OCI-LY1 (cell line): ENCODE measurements around the gene TMEM132C.

ENCODE experiments used
- H2AFZ ChIP-seq: fragments of 200-600 bp; sonication (generic), shearing (Covaris generic); 2 replicates; pipeline ENCODE4 v1.6.0; 2014; ENCODE audit warnings: antibody characterized with exemption, mild to moderate bottlenecking, low read length
- H3F3A ChIP-seq: fragments of 200-600 bp; sonication (generic), shearing (Covaris generic); 2 replicates; pipeline ENCODE4 v1.6.0; 2014; ENCODE audit warnings: mild to moderate bottlenecking, antibody characterized with exemption, low read length, moderate library complexity; ENCODE audit not compliant: insufficient read depth
- H3K27ac ChIP-seq: fragments of 200-600 bp; sonication (generic); 2 replicates; pipeline ENCODE4 v1.5.1; 2014; ENCODE audit warnings: low read length, mixed run types, mild to moderate bottlenecking, low read depth; ENCODE audit not compliant: poor library complexity, severe bottlenecking
- H3K27me3 ChIP-seq: fragments of 200-600 bp; sonication (generic); 2 replicates; pipeline ENCODE4 v1.6.0; 2014; ENCODE audit warnings: antibody characterized with exemption, mild to moderate bottlenecking, low read length, moderate library complexity; ENCODE audit not compliant: insufficient read depth
- H3K36me3 ChIP-seq: fragments of 200-600 bp; sonication (generic); 2 replicates; pipeline ENCODE4 v1.6.1; 2014; ENCODE audit warnings: mild to moderate bottlenecking, antibody characterized with exemption, low read length, moderate library complexity, mixed read lengths; ENCODE audit not compliant: insufficient read depth
- H3K4me1 ChIP-seq: fragments of 200-600 bp; sonication (generic); 2 replicates; pipeline ENCODE4 v1.5.1; 2014; ENCODE audit warnings: mild to moderate bottlenecking, low read length, moderate library complexity; ENCODE audit not compliant: insufficient read depth, severe bottlenecking
- H3K4me2 ChIP-seq: fragments of 200-600 bp; sonication (generic), shearing (Covaris generic); 2 replicates; pipeline ENCODE4 v1.6.1; 2014; ENCODE audit warnings: low read length
- H3K4me3 ChIP-seq: fragments of 200-600 bp; sonication (generic); 2 replicates; pipeline ENCODE4 v1.5.1; 2014; ENCODE audit warnings: low read length, low read depth, mild to moderate bottlenecking, mixed read lengths; ENCODE audit not compliant: poor library complexity, severe bottlenecking
- H3K79me2 ChIP-seq: fragments of 200-600 bp; shearing (Covaris generic); 2 replicates; pipeline ENCODE4 v1.6.1; 2016; ENCODE audit warnings: mixed run types, low read length, mixed read lengths; ENCODE audit not compliant: insufficient read depth
- H3K9ac ChIP-seq: fragments of 200-600 bp; sonication (generic), shearing (Covaris generic); 2 replicates; pipeline ENCODE4 v1.6.1; 2014; ENCODE audit warnings: mild to moderate bottlenecking, low read length, mixed read lengths
- H3K9me2 ChIP-seq: fragments of 200-600 bp; sonication (generic), shearing (Covaris generic); 2 replicates; pipeline ENCODE4 v1.6.1; 2014; ENCODE audit warnings: low read depth, mild to moderate bottlenecking, low read length, mixed read lengths
- H3K9me3 ChIP-seq: fragments of 200-600 bp; shearing (Covaris generic); 2 replicates; pipeline ENCODE4 v1.6.1; 2014; ENCODE audit warnings: low read length, mixed read lengths
- H4K20me1 ChIP-seq: fragments of 200-600 bp; sonication (generic), shearing (Covaris generic); 2 replicates; pipeline ENCODE4 v1.6.0; 2016; ENCODE audit warnings: mild to moderate bottlenecking, low read length; ENCODE audit not compliant: insufficient read depth
- EZH2 ChIP-seq: fragments of 200-600 bp; sonication (generic), shearing (Covaris generic); IDR thresholded peaks from 2 replicates; pipeline ENCODE4 v1.8.0; 2017; ENCODE audit warnings: borderline replicate concordance, mixed run types, mild to moderate bottlenecking, antibody characterized with exemption, low read length, moderate library complexity, mixed read lengths
- TF ChIP-seq, protein P1 (sequence below): fragments of 200-600 bp; sonication (generic), shearing (Covaris generic); IDR thresholded peaks from 2 replicates; pipeline ENCODE4 v1.5.1; 2017; ENCODE audit warnings: mild to moderate bottlenecking, antibody characterized with exemption, low read length, moderate library complexity, mixed read lengths

Gene TMEM132C

DNA sequence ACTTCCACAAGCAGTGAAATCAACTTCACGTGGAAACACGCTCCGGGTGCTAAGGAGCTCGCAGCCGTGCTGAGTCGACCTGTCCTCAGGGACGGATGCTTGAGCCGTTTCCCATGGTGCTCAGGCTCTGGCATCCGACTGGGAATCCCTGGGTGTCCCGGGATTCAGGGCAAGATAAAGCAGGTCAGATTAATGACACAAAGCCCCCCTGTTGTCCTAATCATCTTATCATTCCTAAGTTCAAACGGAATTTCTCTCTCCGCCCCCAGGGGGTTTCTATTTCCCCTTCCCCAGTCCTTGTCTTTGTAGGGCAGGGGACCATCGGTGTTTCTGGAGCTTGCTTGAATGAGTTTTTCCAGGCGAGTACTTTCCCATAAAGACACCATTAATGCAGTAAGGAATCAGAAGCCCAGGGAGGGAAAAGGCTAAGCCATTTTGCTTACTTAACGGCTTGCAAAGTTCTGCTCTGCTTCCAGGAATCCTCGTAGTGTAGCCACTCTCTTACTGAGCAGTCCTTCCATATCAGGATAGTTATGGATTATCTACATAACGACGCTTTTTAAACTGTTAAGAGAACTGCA, 116.5 kb downstream of the TMEM132C start:
- no peaks in the 10 kb centered on the region for H3K9me3 ChIP-seq
- H4K20me1 ChIP-seq = no peaks in the 10 kb centered on the region
- H3K9ac ChIP-seq = no peak overlapping the region
- no peaks in the 10 kb centered on the region for H3K4me1 ChIP-seq
- TF ChIP-seq EZH2 = no peak
- TF ChIP-seq, protein P1, sequence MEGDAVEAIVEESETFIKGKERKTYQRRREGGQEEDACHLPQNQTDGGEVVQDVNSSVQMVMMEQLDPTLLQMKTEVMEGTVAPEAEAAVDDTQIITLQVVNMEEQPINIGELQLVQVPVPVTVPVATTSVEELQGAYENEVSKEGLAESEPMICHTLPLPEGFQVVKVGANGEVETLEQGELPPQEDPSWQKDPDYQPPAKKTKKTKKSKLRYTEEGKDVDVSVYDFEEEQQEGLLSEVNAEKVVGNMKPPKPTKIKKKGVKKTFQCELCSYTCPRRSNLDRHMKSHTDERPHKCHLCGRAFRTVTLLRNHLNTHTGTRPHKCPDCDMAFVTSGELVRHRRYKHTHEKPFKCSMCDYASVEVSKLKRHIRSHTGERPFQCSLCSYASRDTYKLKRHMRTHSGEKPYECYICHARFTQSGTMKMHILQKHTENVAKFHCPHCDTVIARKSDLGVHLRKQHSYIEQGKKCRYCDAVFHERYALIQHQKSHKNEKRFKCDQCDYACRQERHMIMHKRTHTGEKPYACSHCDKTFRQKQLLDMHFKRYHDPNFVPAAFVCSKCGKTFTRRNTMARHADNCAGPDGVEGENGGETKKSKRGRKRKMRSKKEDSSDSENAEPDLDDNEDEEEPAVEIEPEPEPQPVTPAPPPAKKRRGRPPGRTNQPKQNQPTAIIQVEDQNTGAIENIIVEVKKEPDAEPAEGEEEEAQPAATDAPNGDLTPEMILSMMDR = no peak
- H3K4me2 ChIP-seq = no peak overlapping the region
- no peaks in the 10 kb centered on the region for H3K36me3 ChIP-seq
- no peak overlapping the region for H3K4me3 ChIP-seq
- H3F3A ChIP-seq = no peaks in the 10 kb centered on the region
- H3K27ac ChIP-seq = no peak overlapping the region
- no peak overlapping the region for H2AFZ ChIP-seq
- no peaks in the 10 kb centered on the region for H3K27me3 ChIP-seq
- H3K9me2 ChIP-seq = no peaks in the 10 kb centered on the region
- H3K79me2 ChIP-seq = no peaks in the 10 kb centered on the region

DNA sequence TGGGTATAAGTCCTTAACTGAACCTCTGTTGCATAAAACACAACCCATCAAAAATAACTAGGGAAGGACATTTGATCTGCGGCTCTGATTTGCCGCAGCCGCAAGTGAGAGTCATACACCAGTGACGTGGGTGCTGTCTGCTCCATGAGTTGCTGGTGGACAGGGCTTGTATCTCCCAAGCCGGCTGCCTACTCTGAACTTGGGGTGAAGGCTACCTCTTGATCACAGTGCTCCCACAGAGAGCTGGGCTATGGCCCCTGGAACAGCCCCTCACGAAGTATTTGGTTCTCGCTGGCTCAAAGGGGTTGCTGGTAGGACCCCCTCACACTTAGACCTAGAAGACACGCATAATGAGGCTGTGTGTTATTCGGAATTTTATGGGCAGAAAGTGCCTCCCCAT, 118.8 kb downstream of the TMEM132C start:
- TF ChIP-seq EZH2 = no peak
- TF ChIP-seq, protein P1 = no peak
- Histone ChIP-seq H3K9me2 (no peaks in the 10 kb centered on the region), H3K4me2 (no peak overlapping the region), H3K4me1 (no peaks in the 10 kb centered on the region), H4K20me1 (no peaks in the 10 kb centered on the region), H3F3A (no peaks in the 10 kb centered on the region), H3K79me2 (no peaks in the 10 kb centered on the region), H3K9me3 (no peaks in the 10 kb centered on the region), H3K36me3 (no peaks in the 10 kb centered on the region), H2AFZ (no peak overlapping the region), H3K27ac (no peak overlapping the region), H3K4me3 (no peak overlapping the region), H3K9ac (no peak overlapping the region), H3K27me3 (no peaks in the 10 kb centered on the region)

DNA sequence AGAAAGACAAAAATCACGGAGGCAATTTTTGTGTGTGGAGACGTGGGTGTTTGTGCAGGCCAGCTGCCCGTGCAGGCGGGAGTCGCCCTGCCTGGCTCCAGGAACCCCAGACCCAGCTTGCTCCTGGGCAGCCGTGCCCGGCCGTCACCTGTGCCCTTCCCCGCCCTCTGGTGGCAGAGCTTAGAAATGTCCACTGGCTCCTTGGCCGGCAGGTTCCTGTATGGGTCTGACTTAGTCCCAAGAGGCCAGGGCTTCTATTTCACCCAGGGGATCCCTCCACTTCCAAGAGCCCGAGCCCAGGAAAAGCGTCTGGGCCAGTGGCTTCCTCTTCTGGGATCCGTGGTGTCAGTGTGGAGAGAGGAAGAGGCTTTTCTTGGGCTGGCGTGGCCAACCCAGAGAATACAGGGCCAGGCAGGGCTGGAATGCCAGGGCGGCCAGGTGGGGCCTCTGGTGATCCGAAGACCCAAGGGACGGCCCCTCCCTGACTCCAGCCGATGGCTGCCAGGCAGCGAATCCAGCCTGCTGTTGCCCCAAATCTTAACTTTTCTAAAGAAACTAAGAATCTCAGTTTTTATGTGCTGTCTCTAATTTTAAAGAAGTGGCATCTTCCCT, 120.9 kb downstream of the TMEM132C start:
- TF ChIP-seq, protein P1 = peak; percentile 59
- no peak for TF ChIP-seq EZH2
- no peaks in the 10 kb centered on the region for H3K27me3 ChIP-seq
- no peaks in the 10 kb centered on the region for H3K9me3 ChIP-seq
- H3K9ac ChIP-seq = no peak overlapping the region
- no peak overlapping the region for H2AFZ ChIP-seq
- H3K79me2 ChIP-seq = no peaks in the 10 kb centered on the region
- H3K4me2 ChIP-seq = no peak overlapping the region
- H3K4me3 ChIP-seq = no peak overlapping the region
- no peaks in the 10 kb centered on the region for H3K36me3 ChIP-seq
- H4K20me1 ChIP-seq = no peaks in the 10 kb centered on the region
- no peaks in the 10 kb centered on the region for H3F3A ChIP-seq
- no peak overlapping the region for H3K27ac ChIP-seq
- no peaks in the 10 kb centered on the region for H3K4me1 ChIP-seq
- no peaks in the 10 kb centered on the region for H3K9me2 ChIP-seq
